Heart right ventricle (tissue), 16 donors: ENCODE results near the gene TTC24. TPM values are rescaled to one million over a fixed set of nuclear protein-coding genes. Genes with fewer than 3 reads are reported as not detected.

Experiments used
- ATAC-seq, 8 donors: fragments of 200-7000 bp; cut with Tn5 transposase; one replicate each; pipeline ENCODE4 v1.9.1; 2020; ENCODE audit warnings: mild to moderate bottlenecking in 8 of 8, moderate library complexity in 8 of 8, moderate number of reproducible peaks in 1 of 8
- DNase-seq, 2 donors: peaks; one replicate each; pipeline ENCODE4 v3.0.0-alpha.2; 2020
- H3K27ac ChIP-seq, 10 donors: fragments of 200-600 bp; sonication (generic) in 2 of 10; one replicate each; pipeline versions ENCODE4 v1.5.0 to v1.8.0; 2020 to 2022; ENCODE audit warnings: mild to moderate bottlenecking in 3 of 10
- H3K27me3 ChIP-seq, 7 donors: fragments of 200-600 bp; one replicate each; pipeline ENCODE4 v1.8.0; 2021 to 2022; ENCODE audit warnings: mild to moderate bottlenecking in 2 of 7
- H3K36me3 ChIP-seq, 9 donors: fragments of 200-600 bp; sonication (generic) in 1 of 9; one replicate each; pipeline versions ENCODE4 v1.5.0 to v1.8.0; 2020 to 2022; ENCODE audit warnings: mild to moderate bottlenecking in 2 of 9
- H3K4me1 ChIP-seq, 9 donors: fragments of 200-600 bp; sonication (generic) in 1 of 9; one replicate each; pipeline versions ENCODE4 v1.5.0 to v1.8.0; 2020 to 2022; ENCODE audit warnings: mild to moderate bottlenecking in 4 of 9
- H3K4me3 ChIP-seq, 10 donors: fragments of 200-600 bp; sonication (generic) in 2 of 10; one replicate each; pipeline versions ENCODE4 v1.5.0 to v1.8.0; 2020 to 2022; ENCODE audit warnings: mild to moderate bottlenecking in 7 of 10, moderate library complexity in 2 of 10
- H3K9me3 ChIP-seq, 11 donors: fragments of 200-600 bp in 10 of 11; sonication (generic) in 2 of 11; one replicate each; pipeline versions ENCODE4 v1.5.0 to v1.8.0; 2013 to 2022; ENCODE audit warnings: mild to moderate bottlenecking in 2 of 11, control low read depth in 1 of 11, moderate library complexity in 1 of 11
- WGBS, 2 donors: extraction: QIAGEN DNeasy Blood & Tissue Kit; methylation state at CpG; one replicate each; pipeline ENCODE4 v1.1.7; 2013; ENCODE audit warnings: inconsistent platforms in 1 of 2; 5-methylcytosine and 5-hydroxymethylcytosine counted together
- intact Hi-C, 10 donors: fragments of 100-400 bp; cut with DNase I; formaldehyde crosslinking; loops; one replicate each; pipeline versions ENCODE4 v1.11.1 to v1.14.2; 2022
- polyA plus RNA-seq, 2 donors: library from polyadenylated mRNA; stranded (reverse); fragments of 200-250 nt; gene quantifications; one replicate each; pipeline ENCODE4 v1.2.3, GENCODE V29; 2013
- total RNA-seq, 10 donors: library from RNA; stranded (reverse); fragmentation: NEBNext Ultra II Directional in 3 of 10; extraction: Animal tissue kit (Norgen Biotek cat#: 25700) in 3 of 10; gene quantifications; one replicate each; pipeline versions ENCODE4 v1.2.1 to v1.2.4, GENCODE V29; 2021 to 2023
- TF ChIP-seq, protein P1 (sequence below), 9 donors: fragments of 200-600 bp; sonication (generic) in 2 of 9; IDR thresholded peaks; one replicate each; pipeline versions ENCODE4 v1.5.0 to v1.8.0; 2021 to 2022; ENCODE audit warnings: antibody characterized with exemption in 9 of 9, mild to moderate bottlenecking in 5 of 9, moderate library complexity in 1 of 9
- donor health status: Arrhythmogenic right ventricular cardiomyopathy.
- donor health status: ischemic (EF 13 %, LVEDD 7.1; RV severe dilation, severe dysfunction).
- donor health status: healthy with polysubstance abuse.
- donor health status: DM: no; HTN: yes; CAD: no.
- donor health status: DM: no; HTN: no; CAD: no.
- donor health status: ischemic (EF 25% LVEDD 6.9; RV normal size, moderate dysfunction).
- donor health status: ischemic (EF 25% LVEDD 5.7; RV mildly dilated, moderate dysfunction).
- donor health status: healthy.
- donor health status: DM: yes; HTN: yes; CAD: no.
- donor health status: Ischemic cardiomyopathy.
- donor health status: ischemic (EF 35%, LVEDD 5.7; RV mildly dilated, moderate dysfunction).
- donor health status: nonischemic (EF 11% LVEDD 7.7; RV severe dilation, severe dysfunction).
- donor health status: DM: yes; HTN: yes; CAD: no.
- donor health status: PGD.
- donor health status: ischemic (EF 29% LVEDD 5.4; RV normal size, mild dysfunction).
- donor health status: nonischemic (EF 23%, LVEDD 6.1; RV moderate dilation, normal function).

The TTC24 gene
- total and polyA plus RNA-seq, 12 donors = 0.03 to 0.21 TPM; not detected in 10

DNA sequence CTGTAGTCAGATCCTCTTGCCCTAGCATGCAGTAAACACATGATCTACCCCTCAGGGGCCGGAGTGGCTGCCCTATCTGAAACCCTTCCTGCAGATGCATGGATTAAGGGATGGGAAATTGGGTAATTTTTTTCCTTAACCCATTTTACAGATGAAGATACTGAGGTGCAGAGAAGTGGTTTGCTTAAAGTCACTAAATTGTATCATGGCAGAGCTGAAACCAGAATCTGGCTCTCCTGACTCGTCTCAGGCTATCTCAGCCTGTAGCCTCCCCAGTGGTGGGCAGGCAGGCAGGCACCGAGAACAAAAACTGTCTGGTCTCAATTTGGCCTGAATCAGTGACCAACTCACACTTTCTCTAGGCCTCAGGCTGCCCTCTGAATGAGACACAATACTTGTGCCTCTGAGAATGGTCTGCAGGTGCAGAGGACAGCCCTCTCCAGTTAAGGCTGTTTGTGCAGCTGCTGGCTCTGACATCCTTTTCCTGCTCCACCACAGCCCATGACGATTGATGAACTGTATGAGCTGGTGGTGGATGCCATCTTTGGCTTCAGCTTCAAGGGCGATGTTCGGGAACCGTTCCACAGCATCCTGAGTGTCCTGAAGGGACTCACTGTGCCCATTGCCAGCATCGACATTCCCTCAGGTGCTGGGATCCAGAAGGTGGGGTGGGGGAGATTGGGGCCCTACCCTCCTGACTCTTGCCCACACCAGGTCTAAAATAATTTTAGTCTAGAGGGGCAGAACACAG is 13.6 kb downstream of the TTC24 start:
- no peak for ATAC-seq
- no peaks in the 10 kb centered on the region for H3K9me3 ChIP-seq
- H3K27ac ChIP-seq = no peak overlapping the region
- H3K27me3 ChIP-seq = no peaks in the 10 kb centered on the region
- DNase-seq = no peak
- intact Hi-C loops = loop anchor here in 5 of 10 donors (5.0 to 10.0 kb wide), 5 partner anchors 86 to 141 kb away; partner anchors contain the start of gene MEF2D (in 1 of the 5)
- peaks cover 3 to 19% (median 13%) of the 10 kb centered on the region in 9 donors for H3K4me1 ChIP-seq
- WGBS, 2 donors = 81 to 88% methylated on average over 8 of the region's 8 CpGs
- H3K36me3 ChIP-seq = peaks cover 0 to 56% (median 22%) of the 10 kb centered on the region in 9 donors
- TF ChIP-seq, protein P1, sequence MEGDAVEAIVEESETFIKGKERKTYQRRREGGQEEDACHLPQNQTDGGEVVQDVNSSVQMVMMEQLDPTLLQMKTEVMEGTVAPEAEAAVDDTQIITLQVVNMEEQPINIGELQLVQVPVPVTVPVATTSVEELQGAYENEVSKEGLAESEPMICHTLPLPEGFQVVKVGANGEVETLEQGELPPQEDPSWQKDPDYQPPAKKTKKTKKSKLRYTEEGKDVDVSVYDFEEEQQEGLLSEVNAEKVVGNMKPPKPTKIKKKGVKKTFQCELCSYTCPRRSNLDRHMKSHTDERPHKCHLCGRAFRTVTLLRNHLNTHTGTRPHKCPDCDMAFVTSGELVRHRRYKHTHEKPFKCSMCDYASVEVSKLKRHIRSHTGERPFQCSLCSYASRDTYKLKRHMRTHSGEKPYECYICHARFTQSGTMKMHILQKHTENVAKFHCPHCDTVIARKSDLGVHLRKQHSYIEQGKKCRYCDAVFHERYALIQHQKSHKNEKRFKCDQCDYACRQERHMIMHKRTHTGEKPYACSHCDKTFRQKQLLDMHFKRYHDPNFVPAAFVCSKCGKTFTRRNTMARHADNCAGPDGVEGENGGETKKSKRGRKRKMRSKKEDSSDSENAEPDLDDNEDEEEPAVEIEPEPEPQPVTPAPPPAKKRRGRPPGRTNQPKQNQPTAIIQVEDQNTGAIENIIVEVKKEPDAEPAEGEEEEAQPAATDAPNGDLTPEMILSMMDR (IDR thresholded peaks at IDR 0.05) = no peak
- peak overlapping the region in 1 of 10 donors; percentile 87 for H3K4me3 ChIP-seq

DNA sequence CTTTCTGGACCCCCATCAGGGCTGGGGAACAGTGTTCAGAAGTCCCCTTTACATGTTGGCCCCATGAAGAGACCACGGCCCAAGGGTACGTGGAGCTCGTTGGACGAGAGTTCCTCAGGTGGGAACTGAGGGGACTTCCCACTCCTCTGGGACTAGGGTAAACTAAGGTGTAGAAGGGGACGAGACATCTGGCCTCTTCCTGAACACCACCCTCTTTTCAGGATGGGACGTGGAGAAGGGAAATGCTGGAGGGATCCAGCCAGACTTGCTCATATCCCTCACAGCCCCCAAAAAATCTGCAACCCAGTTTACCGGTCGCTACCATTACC is 14.1 kb downstream of the TTC24 start:
- no peaks in the 10 kb centered on the region for H3K27me3 ChIP-seq
- WGBS, 2 donors = 90 to 93% methylated on average over 8 of the region's 8 CpGs
- peaks cover 3 to 19% (median 13%) of the 10 kb centered on the region in 9 donors for H3K4me1 ChIP-seq
- H3K27ac ChIP-seq = no peak overlapping the region
- TF ChIP-seq, protein P1 (IDR thresholded peaks at IDR 0.05) = no peak
- intact Hi-C loops = loop anchor here in 5 of 10 donors (5.0 to 10.0 kb wide), 5 partner anchors 86 to 141 kb away; partner anchors contain the start of gene MEF2D (in 1 of the 5)
- no peak for ATAC-seq
- H3K36me3 ChIP-seq = peaks cover 0 to 62% (median 25%) of the 10 kb centered on the region in 9 donors
- no peak overlapping the region for H3K4me3 ChIP-seq
- H3K9me3 ChIP-seq = no peaks in the 10 kb centered on the region
- DNase-seq = no peak

DNA sequence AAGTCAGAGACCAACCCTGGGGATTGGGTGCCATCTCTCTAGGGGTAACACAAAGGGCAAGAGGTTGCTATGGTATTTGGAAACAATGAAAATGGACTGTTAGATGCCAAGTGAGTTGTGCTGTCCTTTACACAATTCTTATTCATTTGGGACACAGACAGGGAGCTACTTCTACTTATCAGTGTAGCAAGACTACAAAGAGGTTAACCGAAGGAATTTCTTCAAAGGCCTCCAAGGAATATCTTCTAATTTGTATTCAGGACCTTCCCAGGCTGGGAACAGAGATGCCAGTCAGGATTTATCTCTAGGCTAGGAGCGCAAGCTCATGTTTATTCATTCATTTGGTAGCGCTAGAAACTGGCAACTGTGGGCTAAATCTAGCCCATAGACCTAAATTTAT is 14.7 kb downstream of the TTC24 start:
- Histone ChIP-seq H3K4me3 (no peak overlapping the region), H3K4me1 (peaks cover 3 to 19% (median 13%) of the 10 kb centered on the region in 9 donors), H3K27ac (no peak overlapping the region), H3K36me3 (peaks cover 0 to 67% (median 25%) of the 10 kb centered on the region in 9 donors), H3K27me3 (no peaks in the 10 kb centered on the region), H3K9me3 (no peaks in the 10 kb centered on the region)
- ATAC-seq (no peak), DNase-seq (no peak)
- intact Hi-C loops = loop anchor here in 5 of 10 donors (5.0 to 10.0 kb wide), 5 partner anchors 87 to 142 kb away; partner anchors contain the start of gene MEF2D (in 1 of the 5)
- WGBS, 2 donors = 76 to 79% methylated on average over 3 of the region's 3 CpGs
- TF ChIP-seq, protein P1 (IDR thresholded peaks at IDR 0.05) = no peak

DNA sequence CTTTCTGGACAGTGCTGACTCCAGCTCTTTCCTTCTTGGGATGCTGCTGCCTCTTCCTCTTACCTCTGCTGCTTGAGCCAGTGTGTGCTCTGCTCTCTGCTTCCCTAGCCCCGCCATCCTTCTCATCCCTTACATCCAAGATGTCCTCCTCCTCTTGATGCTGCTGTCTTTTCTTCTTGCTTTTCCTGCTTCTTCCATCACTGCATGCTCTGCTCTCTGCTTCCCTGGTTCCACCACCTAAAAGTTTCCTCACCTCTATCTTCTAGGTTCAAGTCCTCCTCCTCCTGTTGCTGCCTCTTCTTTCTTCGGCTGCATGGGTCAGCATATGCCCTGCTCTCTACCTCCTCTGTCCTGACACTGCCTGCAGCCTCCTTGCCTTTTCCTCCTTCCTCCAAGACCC is 15.5 kb downstream of the TTC24 start:
- TF ChIP-seq, protein P1 (IDR thresholded peaks at IDR 0.05) = no peak
- Histone ChIP-seq H3K27me3 (no peaks in the 10 kb centered on the region), H3K4me1 (peaks cover 3 to 20% (median 13%) of the 10 kb centered on the region in 9 donors), H3K36me3 (peaks cover 0 to 69% (median 25%) of the 10 kb centered on the region in 9 donors), H3K4me3 (no peak overlapping the region), H3K9me3 (no peaks in the 10 kb centered on the region), H3K27ac (no peak overlapping the region)
- WGBS, 2 donors = 87 to 91% methylated on average over 2 of the region's 2 CpGs
- ATAC-seq (no peak), DNase-seq (no peak)
- intact Hi-C loops = loop anchor here in 1 of 10 donors (10.0 kb wide), 1 partner anchor 110 kb away; no protein-coding TSS in a partner anchor
